OCI-LY3 (cell line): ENCODE measurements around the gene PKHD1.

Experiments used
- H2AFZ ChIP-seq: fragments of 200-600, 300-600 bp; shearing (Covaris generic); 2 replicates; pipeline ENCODE4 v1.6.0; 2014; ENCODE audit warnings: antibody characterized with exemption, low read depth, low read length
- H3K27ac ChIP-seq: fragments of 200-600, 300-600 bp; sonication (generic); 2 replicates; pipeline ENCODE4 v1.5.1; 2014; ENCODE audit warnings: mild to moderate bottlenecking, low read length, moderate library complexity, mixed read lengths
- H3K27me3 ChIP-seq: fragments of 200-600, 300-600 bp; sonication (generic); 2 replicates; pipeline ENCODE4 v1.6.1; 2014; ENCODE audit warnings: low read depth, low read length, mixed read lengths
- H3K36me3 ChIP-seq: fragments of 200-600, 300-600 bp; sonication (generic); replicated peaks from 2 replicates; pipeline ENCODE3; 2014; ENCODE audit warnings: low read depth, low read length, mixed read lengths
- H3K4me1 ChIP-seq: fragments of 300-600, 200-600 bp; sonication (generic); 2 replicates; pipeline ENCODE4 v1.6.1; 2014; ENCODE audit warnings: low read length, mixed read lengths
- H3K4me2 ChIP-seq: fragments of 200-600, 300-600 bp; sonication (generic); 2 replicates; pipeline ENCODE4 v1.6.1; 2014; ENCODE audit warnings: low read length, mixed read lengths
- H3K4me3 ChIP-seq: fragments of 300-600, 200-600 bp; sonication (generic); 2 replicates; pipeline ENCODE4 v1.5.1; 2014; ENCODE audit warnings: antibody characterized with exemption, mild to moderate bottlenecking, low read length, moderate library complexity
- H3K79me2 ChIP-seq: fragments of 300-600, 200-600 bp; shearing (Covaris generic); 2 replicates; pipeline ENCODE4 v1.6.1; 2014; ENCODE audit warnings: mild to moderate bottlenecking, low read length, mixed read lengths
- H3K9ac ChIP-seq: fragments of 300-600, 200-600 bp; shearing (Covaris generic); 2 replicates; pipeline ENCODE4 v1.6.0; 2014; ENCODE audit warnings: mild to moderate bottlenecking, low read length, moderate library complexity
- H3K9me3 ChIP-seq: fragments of 200-600, 300-600 bp; shearing (Covaris generic); 2 replicates; pipeline ENCODE4 v1.6.1; 2014; ENCODE audit warnings: low read length, mixed read lengths; ENCODE audit not compliant: insufficient read depth
- H4K20me1 ChIP-seq: fragments of 200-600, 300-600 bp; sonication (generic); 2 replicates; pipeline ENCODE4 v1.6.1; 2016; ENCODE audit warnings: low read length, mixed read lengths; ENCODE audit not compliant: insufficient read depth
- CTCF ChIP-seq: fragments of 200-600, 300-600 bp; sonication (generic); IDR thresholded peaks from 2 replicates; pipeline ENCODE4 v1.5.1; 2014; ENCODE audit warnings: antibody characterized with exemption, low read length, low read depth
- EZH2phosphoT487 ChIP-seq: fragments of 200-600 bp; shearing (Covaris generic); IDR thresholded peaks from 2 replicates; pipeline ENCODE4 v1.6.1; 2018; ENCODE audit warnings: antibody characterized with exemption, mixed run types, low read depth

Gene PKHD1

GRCh38 chr6:52108128-52108527 is 20.7 kb upstream of the PKHD1 start:
- H3K79me2 ChIP-seq, result no peaks in the 10 kb centered on the region
- peaks cover 13% of the 10 kb centered on the region for H3K4me1 ChIP-seq
- H3K27ac ChIP-seq, result no peak overlapping the region
- no peaks in the 10 kb centered on the region for H3K9me3 ChIP-seq
- TF ChIP-seq EZH2phosphoT487 (no peak), CTCF (no peak)
- no peak overlapping the region for H3K4me2 ChIP-seq
- H3K9ac ChIP-seq, result no peak overlapping the region
- no peak overlapping the region for H2AFZ ChIP-seq
- H3K36me3 ChIP-seq, result no peaks in the 10 kb centered on the region
- H4K20me1 ChIP-seq, result no peaks in the 10 kb centered on the region
- peaks cover 3% of the 10 kb centered on the region; the same call in 1 of the 2 replicates for H3K27me3 ChIP-seq
- no peak overlapping the region for H3K4me3 ChIP-seq

GRCh38 chr6:52106994-52107393 is 19.6 kb upstream of the PKHD1 start:
- TF ChIP-seq CTCF (no peak), EZH2phosphoT487 (no peak)
- Histone ChIP-seq H3K27ac (no peak overlapping the region), H4K20me1 (no peaks in the 10 kb centered on the region), H3K36me3 (no peaks in the 10 kb centered on the region), H3K4me2 (peak overlapping the region; percentile 50), H3K4me1 (peaks cover 13% of the 10 kb centered on the region), H3K4me3 (no peak overlapping the region), H3K27me3 (peaks cover 4% of the 10 kb centered on the region), H3K79me2 (no peaks in the 10 kb centered on the region), H3K9me3 (no peaks in the 10 kb centered on the region), H3K9ac (no peak overlapping the region), H2AFZ (no peak overlapping the region)

GRCh38 chr6:52104979-52105378 is 17.6 kb upstream of the PKHD1 start:
- Histone ChIP-seq H3K4me1 (peaks cover 13% of the 10 kb centered on the region), H3K9ac (no peak overlapping the region), H4K20me1 (no peaks in the 10 kb centered on the region), H3K79me2 (no peaks in the 10 kb centered on the region), H2AFZ (no peak overlapping the region), H3K9me3 (no peaks in the 10 kb centered on the region), H3K27me3 (peaks cover 23% of the 10 kb centered on the region), H3K4me3 (no peak overlapping the region), H3K36me3 (no peaks in the 10 kb centered on the region), H3K27ac (no peak overlapping the region), H3K4me2 (no peak overlapping the region)
- TF ChIP-seq CTCF (no peak), EZH2phosphoT487 (no peak)

DNA sequence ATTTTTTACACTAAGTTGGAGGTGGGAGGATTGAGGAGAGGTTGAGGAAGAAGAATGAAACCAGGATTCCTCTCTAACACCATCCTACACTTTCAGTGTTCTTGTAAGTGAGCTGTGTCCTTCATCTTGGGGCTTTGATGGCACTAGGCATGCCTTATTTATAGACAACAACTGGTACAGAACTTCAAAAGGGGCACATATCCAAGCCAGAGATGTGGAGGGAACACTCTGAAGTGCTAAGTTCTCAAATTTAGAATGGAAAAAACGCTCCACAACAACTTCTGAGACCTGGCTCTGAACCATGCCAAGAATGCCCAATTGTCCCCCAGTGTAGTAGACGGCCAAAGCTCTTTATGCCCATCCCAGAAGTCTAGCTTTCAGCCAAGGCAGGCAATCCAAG is 16.2 kb upstream of the PKHD1 start:
- Histone ChIP-seq H2AFZ (no peak overlapping the region), H4K20me1 (no peaks in the 10 kb centered on the region), H3K9ac (no peak overlapping the region), H3K27ac (no peak overlapping the region), H3K4me3 (no peak overlapping the region), H3K9me3 (no peaks in the 10 kb centered on the region), H3K4me2 (no peak overlapping the region), H3K27me3 (peaks cover 30% of the 10 kb centered on the region), H3K4me1 (peaks cover 13% of the 10 kb centered on the region), H3K36me3 (no peaks in the 10 kb centered on the region), H3K79me2 (no peaks in the 10 kb centered on the region)
- TF ChIP-seq EZH2phosphoT487 (no peak), CTCF (no peak)
